Measurements from ENCODE around the gene PLB1. TPM values are rescaled to one million over a fixed set of nuclear protein-coding genes. Genes with fewer than 3 reads are reported as not detected.

Gene PLB1
- total RNA-seq, 1 experiment from 2014 or later = 0.44 TPM

- Mint-ChIP-seq H3K27ac (no peak overlapping the region), H3K9me3 (peaks cover 19% of the 10 kb centered on the region), H3K4me3 (no peak overlapping the region), H3K27me3 (ENCODE audit: low read depth) (peaks cover 5% of the 10 kb centered on the region), H3K4me1 (peaks cover 8% of the 10 kb centered on the region), H3K36me3 (peaks cover 7% of the 10 kb centered on the region)
- DNase-seq (ENCODE audit: low spot score) (no peak), ATAC-seq (no peak)
- POLR2A ChIA-PET = no interaction called here
- no peak for TF ChIP-seq MXD4 (CRISPR knock-in tag; IDR thresholded peaks at IDR 0.05; ENCODE audit: borderline replicate concordance)
- no peak for TF ChIP-seq RELA (CRISPR knock-in tag; IDR thresholded peaks at IDR 0.05; ENCODE audit: borderline replicate concordance)
- TF ChIP-seq CDX4 (CRISPR knock-in tag; IDR thresholded peaks at IDR 0.05; ENCODE audit: borderline replicate concordance) = no peak
- no peak for TF ChIP-seq NR1H2 (CRISPR knock-in tag; IDR thresholded peaks at IDR 0.05)
- no peak for TF ChIP-seq GRHL2 (CRISPR knock-in tag; IDR thresholded peaks at IDR 0.05; ENCODE audit: insufficient replicate concordance, severe bottlenecking)
- no peak for TF ChIP-seq NFE2L1 (CRISPR knock-in tag; IDR thresholded peaks at IDR 0.05)
- no peak for TF ChIP-seq CREM (CRISPR knock-in tag; IDR thresholded peaks at IDR 0.05)
- no peak for TF ChIP-seq NR3C1 (CRISPR knock-in tag; conservative IDR thresholded peaks at IDR 0.05; ENCODE audit: low read depth)
- TF ChIP-seq, protein P1, sequence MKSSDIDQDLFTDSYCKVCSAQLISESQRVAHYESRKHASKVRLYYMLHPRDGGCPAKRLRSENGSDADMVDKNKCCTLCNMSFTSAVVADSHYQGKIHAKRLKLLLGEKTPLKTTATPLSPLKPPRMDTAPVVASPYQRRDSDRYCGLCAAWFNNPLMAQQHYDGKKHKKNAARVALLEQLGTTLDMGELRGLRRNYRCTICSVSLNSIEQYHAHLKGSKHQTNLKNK (CRISPR knock-in tag; IDR thresholded peaks at IDR 0.05) = no peak
- no peak for TF ChIP-seq SMAD3 (CRISPR knock-in tag; IDR thresholded peaks at IDR 0.05; ENCODE audit: borderline replicate concordance)
- TF ChIP-seq ZNF671 (CRISPR knock-in tag; IDR thresholded peaks at IDR 0.05) = no peak
- TF ChIP-seq, protein P2, sequence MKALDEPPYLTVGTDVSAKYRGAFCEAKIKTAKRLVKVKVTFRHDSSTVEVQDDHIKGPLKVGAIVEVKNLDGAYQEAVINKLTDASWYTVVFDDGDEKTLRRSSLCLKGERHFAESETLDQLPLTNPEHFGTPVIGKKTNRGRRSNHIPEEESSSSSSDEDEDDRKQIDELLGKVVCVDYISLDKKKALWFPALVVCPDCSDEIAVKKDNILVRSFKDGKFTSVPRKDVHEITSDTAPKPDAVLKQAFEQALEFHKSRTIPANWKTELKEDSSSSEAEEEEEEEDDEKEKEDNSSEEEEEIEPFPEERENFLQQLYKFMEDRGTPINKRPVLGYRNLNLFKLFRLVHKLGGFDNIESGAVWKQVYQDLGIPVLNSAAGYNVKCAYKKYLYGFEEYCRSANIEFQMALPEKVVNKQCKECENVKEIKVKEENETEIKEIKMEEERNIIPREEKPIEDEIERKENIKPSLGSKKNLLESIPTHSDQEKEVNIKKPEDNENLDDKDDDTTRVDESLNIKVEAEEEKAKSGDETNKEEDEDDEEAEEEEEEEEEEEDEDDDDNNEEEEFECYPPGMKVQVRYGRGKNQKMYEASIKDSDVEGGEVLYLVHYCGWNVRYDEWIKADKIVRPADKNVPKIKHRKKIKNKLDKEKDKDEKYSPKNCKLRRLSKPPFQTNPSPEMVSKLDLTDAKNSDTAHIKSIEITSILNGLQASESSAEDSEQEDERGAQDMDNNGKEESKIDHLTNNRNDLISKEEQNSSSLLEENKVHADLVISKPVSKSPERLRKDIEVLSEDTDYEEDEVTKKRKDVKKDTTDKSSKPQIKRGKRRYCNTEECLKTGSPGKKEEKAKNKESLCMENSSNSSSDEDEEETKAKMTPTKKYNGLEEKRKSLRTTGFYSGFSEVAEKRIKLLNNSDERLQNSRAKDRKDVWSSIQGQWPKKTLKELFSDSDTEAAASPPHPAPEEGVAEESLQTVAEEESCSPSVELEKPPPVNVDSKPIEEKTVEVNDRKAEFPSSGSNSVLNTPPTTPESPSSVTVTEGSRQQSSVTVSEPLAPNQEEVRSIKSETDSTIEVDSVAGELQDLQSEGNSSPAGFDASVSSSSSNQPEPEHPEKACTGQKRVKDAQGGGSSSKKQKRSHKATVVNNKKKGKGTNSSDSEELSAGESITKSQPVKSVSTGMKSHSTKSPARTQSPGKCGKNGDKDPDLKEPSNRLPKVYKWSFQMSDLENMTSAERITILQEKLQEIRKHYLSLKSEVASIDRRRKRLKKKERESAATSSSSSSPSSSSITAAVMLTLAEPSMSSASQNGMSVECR (CRISPR knock-in tag; IDR thresholded peaks at IDR 0.05; ENCODE audit: borderline replicate concordance) = no peak
- TF ChIP-seq ZNF263 (CRISPR knock-in tag; IDR thresholded peaks at IDR 0.05; ENCODE audit: low read depth) = no peak
- TF ChIP-seq, protein P3, sequence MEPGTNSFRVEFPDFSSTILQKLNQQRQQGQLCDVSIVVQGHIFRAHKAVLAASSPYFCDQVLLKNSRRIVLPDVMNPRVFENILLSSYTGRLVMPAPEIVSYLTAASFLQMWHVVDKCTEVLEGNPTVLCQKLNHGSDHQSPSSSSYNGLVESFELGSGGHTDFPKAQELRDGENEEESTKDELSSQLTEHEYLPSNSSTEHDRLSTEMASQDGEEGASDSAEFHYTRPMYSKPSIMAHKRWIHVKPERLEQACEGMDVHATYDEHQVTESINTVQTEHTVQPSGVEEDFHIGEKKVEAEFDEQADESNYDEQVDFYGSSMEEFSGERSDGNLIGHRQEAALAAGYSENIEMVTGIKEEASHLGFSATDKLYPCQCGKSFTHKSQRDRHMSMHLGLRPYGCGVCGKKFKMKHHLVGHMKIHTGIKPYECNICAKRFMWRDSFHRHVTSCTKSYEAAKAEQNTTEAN (CRISPR knock-in tag; IDR thresholded peaks at IDR 0.05) = no peak
- no peak for TF ChIP-seq TCF7 (CRISPR knock-in tag; IDR thresholded peaks at IDR 0.05; ENCODE audit: low read depth)
- no peak for TF ChIP-seq FOXK1 (CRISPR knock-in tag; IDR thresholded peaks at IDR 0.05)
- CTCF ChIA-PET = interaction anchor here (1.2 kb wide), 1 partner anchor 25 kb away, joined by 3 read pairs; no protein-coding TSS in a partner anchor
These were observed 175.0 kb downstream of the PLB1 start for GRCh38 chr2:28670856-28671255.

GRCh38 chr2:28673338-28673737 is 177.5 kb downstream of the PLB1 start:
- CTCF ChIA-PET = no interaction called here
- no peak for DNase-seq (ENCODE audit: low spot score)
- POLR2A ChIA-PET = interaction anchor here (0.8 kb wide), 1 partner anchor 10 kb away, joined by 3 read pairs; no protein-coding TSS in a partner anchor
- no peak overlapping the region for H3K4me3 Mint-ChIP-seq
- H3K27me3 Mint-ChIP-seq (ENCODE audit: low read depth) = no peaks in the 10 kb centered on the region; the same call in 1 of the 2 replicates
- ATAC-seq = no peak
- peaks cover 8% of the 10 kb centered on the region for H3K4me1 Mint-ChIP-seq
- H3K9me3 Mint-ChIP-seq = peaks cover 19% of the 10 kb centered on the region
- TF ChIP-seq PRRX2 (CRISPR knock-in tag; IDR thresholded peaks at IDR 0.05) = no peak
- no peak for TF ChIP-seq NFYB (CRISPR knock-in tag; conservative IDR thresholded peaks at IDR 0.05; ENCODE audit: low read depth)
- no peak for TF ChIP-seq SP1 (CRISPR knock-in tag; conservative IDR thresholded peaks at IDR 0.05)
- TF ChIP-seq ZNF671 (CRISPR knock-in tag; IDR thresholded peaks at IDR 0.05) = no peak
- no peak for TF ChIP-seq ZNF219 (CRISPR knock-in tag; IDR thresholded peaks at IDR 0.05; ENCODE audit: borderline replicate concordance)
- TF ChIP-seq USF2 (CRISPR knock-in tag; IDR thresholded peaks at IDR 0.05) = no peak
- TF ChIP-seq HMGXB4 (CRISPR knock-in tag; IDR thresholded peaks at IDR 0.05) = no peak
- TF ChIP-seq SMAD4 (CRISPR knock-in tag; IDR thresholded peaks at IDR 0.05) = no peak
- no peak for TF ChIP-seq TEAD4 (CRISPR knock-in tag; IDR thresholded peaks at IDR 0.05)
- TF ChIP-seq OVOL2 (CRISPR knock-in tag; IDR thresholded peaks at IDR 0.05; ENCODE audit: borderline replicate concordance) = no peak
- TF ChIP-seq ZNF512 (CRISPR knock-in tag; IDR thresholded peaks at IDR 0.05; ENCODE audit: borderline replicate concordance) = no peak
- peaks cover 7% of the 10 kb centered on the region for H3K36me3 Mint-ChIP-seq
- no peak overlapping the region for H3K27ac Mint-ChIP-seq
